ENCODE measurements around the gene FAM107B.

DNA sequence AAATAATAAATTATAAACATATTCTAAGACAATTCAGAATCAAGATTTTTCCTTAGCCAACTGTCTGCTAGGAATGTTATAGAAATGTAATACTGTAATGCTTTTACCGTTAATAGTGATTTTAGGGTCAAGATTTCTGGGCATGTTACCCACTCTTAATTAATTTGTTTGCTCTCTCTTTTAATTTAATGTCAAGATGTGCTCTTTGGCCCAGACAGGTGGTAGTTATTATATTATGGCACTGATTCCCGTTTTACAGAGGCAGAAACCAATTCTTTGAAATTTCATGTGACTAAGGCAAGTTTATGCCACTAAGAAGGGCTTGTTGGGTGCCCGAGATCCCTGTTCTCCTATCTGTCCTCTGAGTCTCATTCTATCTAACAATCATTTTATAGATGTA is 959 bp upstream of the FAM107B start:
- TF ChIP-seq, protein P1, sequence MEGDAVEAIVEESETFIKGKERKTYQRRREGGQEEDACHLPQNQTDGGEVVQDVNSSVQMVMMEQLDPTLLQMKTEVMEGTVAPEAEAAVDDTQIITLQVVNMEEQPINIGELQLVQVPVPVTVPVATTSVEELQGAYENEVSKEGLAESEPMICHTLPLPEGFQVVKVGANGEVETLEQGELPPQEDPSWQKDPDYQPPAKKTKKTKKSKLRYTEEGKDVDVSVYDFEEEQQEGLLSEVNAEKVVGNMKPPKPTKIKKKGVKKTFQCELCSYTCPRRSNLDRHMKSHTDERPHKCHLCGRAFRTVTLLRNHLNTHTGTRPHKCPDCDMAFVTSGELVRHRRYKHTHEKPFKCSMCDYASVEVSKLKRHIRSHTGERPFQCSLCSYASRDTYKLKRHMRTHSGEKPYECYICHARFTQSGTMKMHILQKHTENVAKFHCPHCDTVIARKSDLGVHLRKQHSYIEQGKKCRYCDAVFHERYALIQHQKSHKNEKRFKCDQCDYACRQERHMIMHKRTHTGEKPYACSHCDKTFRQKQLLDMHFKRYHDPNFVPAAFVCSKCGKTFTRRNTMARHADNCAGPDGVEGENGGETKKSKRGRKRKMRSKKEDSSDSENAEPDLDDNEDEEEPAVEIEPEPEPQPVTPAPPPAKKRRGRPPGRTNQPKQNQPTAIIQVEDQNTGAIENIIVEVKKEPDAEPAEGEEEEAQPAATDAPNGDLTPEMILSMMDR (IDR thresholded peaks at IDR 0.05) = no peak
- TF ChIP-seq POLR2AphosphoS5 (IDR thresholded peaks at IDR 0.05) = no peak
- TF ChIP-seq POLR2A (IDR thresholded peaks at IDR 0.05) = no peak
- no peak for TF ChIP-seq EP300 (IDR thresholded peaks at IDR 0.05)
